IMR-90 (cell line): ENCODE measurements around the gene PSG4. TPM values are rescaled to one million over a fixed set of nuclear protein-coding genes. Genes with fewer than 3 reads are reported as not detected.
A peak's percentile ranks its signal among the peaks of the same experiment; 100 is the strongest.
"Not testable (repeated sequence)": the region's sequence is repeated elsewhere in the genome, so short reads cannot be mapped to it uniquely, and the experiment has no call there.

Source experiments
- ATAC-seq: fragments of 200-7000 bp; cut with Tn5 transposase; 2 replicates; pipeline ENCODE4 v1.9.1; 2020; ENCODE audit warnings: low read depth, mild to moderate bottlenecking, moderate library complexity
- BruUV-seq: library from RNA; stranded (reverse); fragments of 400-500 nt; replicated peaks from 2 replicates; lab custom pipeline; 2021; lab: Mats Ljungman, UMichigan
- CTCF ChIA-PET: fragments of 300-600 bp; formaldehyde crosslinking; extraction: SDS; loops from one replicate; lab custom pipeline; 2021; ENCODE audit warnings: antibody characterized with exemption; lab: Yijun Ruan, JAX
- POLR2A ChIA-PET: fragments of 300-600 bp; sonication (Branson Sonifier 250); formaldehyde crosslinking; loops from one replicate; lab custom pipeline; 2022; ENCODE audit warnings: antibody characterized with exemption; ENCODE audit not compliant: unreplicated experiment; lab: Charles Lee
- DNase-seq: peaks from one replicate; pipeline ENCODE4 v3.0.0; 2013
- H2AFZ ChIP-seq: replicated peaks from 2 replicates; pipeline ENCODE3; 2013; ENCODE audit warnings: low read length, mild to moderate bottlenecking; ENCODE audit not compliant: poor library complexity
- H2AK5ac ChIP-seq: 2 replicates; pipeline ENCODE4 v1.6.1; 2013; ENCODE audit warnings: low read depth, low read length, inconsistent platforms
- H2AK9ac ChIP-seq: replicated peaks from 2 replicates; pipeline ENCODE3; 2013; ENCODE audit warnings: mild to moderate bottlenecking, low read depth, low read length, moderate library complexity; ENCODE audit not compliant: poor library complexity
- H2BK120ac ChIP-seq: 2 replicates; pipeline ENCODE4 v1.6.1; 2013; ENCODE audit warnings: low read depth, low read length, inconsistent platforms
- H2BK15ac ChIP-seq: 3 replicates; pipeline ENCODE4 v1.6.1; 2013; ENCODE audit warnings: low read depth, low read length, inconsistent platforms
- H2BK20ac ChIP-seq: 2 replicates; pipeline ENCODE4 v1.6.1; 2013; ENCODE audit warnings: low read depth, mild to moderate bottlenecking, inconsistent platforms, low read length, moderate library complexity
- H2BK5ac ChIP-seq: 2 replicates; pipeline ENCODE4 v1.6.1; 2013; ENCODE audit warnings: mild to moderate bottlenecking, low read depth, low read length, inconsistent platforms; ENCODE audit not compliant: poor library complexity, severe bottlenecking
- H3K14ac ChIP-seq: replicated peaks from 2 replicates; pipeline ENCODE4 v1.6.1; 2013; ENCODE audit warnings: low read depth, low read length, inconsistent platforms
- H3K18ac ChIP-seq: 2 replicates; pipeline ENCODE4 v1.6.1; 2013; ENCODE audit warnings: low read depth, low read length, control low read depth
- H3K23ac ChIP-seq: 2 replicates; pipeline ENCODE4 v1.6.1; 2013; ENCODE audit warnings: low read depth, low read length, inconsistent platforms
- H3K27ac ChIP-seq: 2 replicates; pipeline ENCODE4 v1.5.1; 2013; ENCODE audit warnings: mild to moderate bottlenecking, control low read depth, low read length; ENCODE audit not compliant: insufficient read depth
- H3K27me3 ChIP-seq: 2 replicates; pipeline ENCODE4 v1.6.1; 2013; ENCODE audit warnings: low read length; ENCODE audit not compliant: control insufficient read depth, insufficient read depth
- H3K36me3 ChIP-seq: 2 replicates; pipeline ENCODE4 v1.6.1; 2013; ENCODE audit warnings: low read length, mixed read lengths; ENCODE audit not compliant: control insufficient read depth, insufficient read depth
- H3K4ac ChIP-seq: 2 replicates; pipeline ENCODE4 v1.6.1; 2013; ENCODE audit warnings: low read depth, low read length, inconsistent platforms
- H3K4me1 ChIP-seq: 2 replicates; pipeline ENCODE4 v1.6.1; 2013; ENCODE audit warnings: low read length, mixed read lengths; ENCODE audit not compliant: control insufficient read depth, insufficient read depth
- H3K4me2 ChIP-seq: 2 replicates; pipeline ENCODE4 v1.6.1; 2013; ENCODE audit warnings: low read depth, mild to moderate bottlenecking, control low read depth, low read length, moderate library complexity
- H3K4me3 ChIP-seq: 2 replicates; pipeline ENCODE4 v1.5.1; 2013; ENCODE audit warnings: low read depth, mild to moderate bottlenecking, control low read depth, low read length, moderate library complexity; ENCODE audit not compliant: insufficient read depth
- H3K56ac ChIP-seq: 2 replicates; pipeline ENCODE4 v1.6.1; 2013; ENCODE audit warnings: low read length, inconsistent platforms; ENCODE audit not compliant: insufficient read depth; ENCODE audit errors: extremely low read depth
- H3K79me1 ChIP-seq, 2 experiments: 2 replicates each; pipeline ENCODE4 v1.6.1; 2013; ENCODE audit warnings: low read length in 2 of 2, inconsistent platforms in 1 of 2, low read depth in 1 of 2
- H3K9ac ChIP-seq: 2 replicates; pipeline ENCODE4 v1.6.1; 2013; ENCODE audit warnings: low read depth, low read length, control low read depth
- H3K9me1 ChIP-seq: 2 replicates; pipeline ENCODE4 v1.6.1; 2013; ENCODE audit warnings: low read length, inconsistent platforms; ENCODE audit not compliant: insufficient read depth
- H3K9me3 ChIP-seq: 2 replicates; pipeline ENCODE4 v1.6.1; 2013; ENCODE audit warnings: low read length; ENCODE audit not compliant: control insufficient read depth, insufficient read depth
- H4K20me1 ChIP-seq: 2 replicates; pipeline ENCODE4 v1.6.1; 2013; ENCODE audit warnings: low read length, inconsistent platforms; ENCODE audit not compliant: insufficient read depth
- H4K5ac ChIP-seq: 2 replicates; pipeline ENCODE4 v1.6.1; 2013; ENCODE audit warnings: mild to moderate bottlenecking, low read depth, low read length, control low read depth
- H4K8ac ChIP-seq, 2 experiments: 2 replicates each; pipeline ENCODE4 v1.6.1; 2013; ENCODE audit warnings: low read depth in 2 of 2, low read length in 2 of 2, control low read depth in 1 of 2, inconsistent platforms in 1 of 2
- H4K91ac ChIP-seq: 2 replicates; pipeline ENCODE4 v1.6.1; 2013; ENCODE audit warnings: low read depth, low read length, inconsistent platforms; ENCODE audit not compliant: insufficient read depth
- CEBPB ChIP-seq: IDR thresholded peaks from 2 replicates; pipeline ENCODE4 v1.6.1; 2012; ENCODE audit warnings: low read depth, low read length, improper control_type of control experiment
- FOS ChIP-seq: fragments of 150-350 bp; IDR thresholded peaks from 2 replicates; pipeline ENCODE4 v1.6.1; 2016; ENCODE audit warnings: low read depth, low read length
- MAZ ChIP-seq: IDR thresholded peaks from 2 replicates; pipeline ENCODE4 v1.6.1; 2012; ENCODE audit warnings: low read depth, mild to moderate bottlenecking, low read length, improper control_type of control experiment, moderate library complexity, borderline replicate concordance
- MXI1 ChIP-seq: IDR thresholded peaks from 2 replicates; pipeline ENCODE4 v1.6.1; 2012; ENCODE audit warnings: low read depth, mild to moderate bottlenecking, low read length, moderate library complexity, borderline replicate concordance
- RCOR1 ChIP-seq: IDR thresholded peaks from 2 replicates; pipeline ENCODE4 v1.6.1; 2012; ENCODE audit warnings: mild to moderate bottlenecking, low read length, improper control_type of control experiment; ENCODE audit not compliant: insufficient replicate concordance
- USF2 ChIP-seq: fragments of 150-350 bp; IDR thresholded peaks from 2 replicates; pipeline ENCODE4 v1.6.1; 2017; ENCODE audit warnings: mild to moderate bottlenecking, antibody characterized with exemption, low read length, low read depth
- WGBS, 2 experiments: methylation state at CpG; one replicate each; pipeline versions ENCODE4 v1.1.5 to v1.1.7; 2013; ENCODE audit warnings: missing lambda C conversion rate in 2 of 2; ENCODE audit not compliant: insufficient read length in 1 of 2; ENCODE audit errors: extremely low coverage in 2 of 2; 5-methylcytosine and 5-hydroxymethylcytosine counted together
- dilution Hi-C: fragments of 300-500 bp; cut with HindIII; formaldehyde crosslinking; loops from one replicate; pipeline ENCODE4 v1.14.3; 2018; ENCODE audit warnings: low sequenced_read_pairs; ENCODE audit not compliant: unreplicated experiment
- in situ Hi-C: fragments of 300-500 bp; cut with MboI; formaldehyde crosslinking; loops from 3 replicates; pipeline ENCODE4 v1.14.3; 2019; ENCODE audit warnings: low sequenced_read_pairs, inconsistent platforms, mixed read lengths
- intact Hi-C: fragments of 100-400 bp; cut with micrococcal nuclease; formaldehyde crosslinking; loops from 2 replicates; pipeline ENCODE4 v1.10.0; 2022
- polyA plus RNA-seq, 3 experiments: library from polyadenylated mRNA; depleted of rRNA; stranded (reverse); fragments of >200 nt; gene quantifications; 2 replicates each; pipeline ENCODE4 v1.2.3, GENCODE V29; 2012; ENCODE audit warnings: low replicate concordance in 1 of 3
- total RNA-seq: library from RNA; depleted of rRNA; stranded (reverse); fragments of >200 nt; gene quantifications from 2 replicates; pipeline ENCODE4 v1.2.3, GENCODE V29; 2012

Gene PSG4
- total and polyA plus RNA-seq, 2 of the 4 experiments (the other 2 are of a cell fraction), result 106 to 223 TPM

GRCh38 chr19:43152214-43152613 is 53.2 kb downstream of the PSG4 start:
- Histone ChIP-seq H3K27me3 (no peaks in the 10 kb centered on the region), H2AK5ac (peak overlapping the region; percentile 64; the same call in 1 of the 2 replicates), H3K36me3 (no peaks in the 10 kb centered on the region), H3K4ac (peak overlapping the region; percentile 85), H3K9me1 (0 out of 2 replicates have a peak, but pooled peaks cover 6% of the 10 kb centered on the region), H3K9ac (no peak overlapping the region), H3K14ac (no peak overlapping the region), H2AFZ (no peak overlapping the region), H4K91ac (peak overlapping the region; percentile 66; the same call in 1 of the 2 replicates), H3K4me1 (peaks cover 6% of the 10 kb centered on the region), H3K79me1 (peaks cover 0 to 4% of the 10 kb centered on the region in 2 experiments; a peak in 1 of 4 replicates), H4K20me1 (no peaks in the 10 kb centered on the region), H2BK15ac (peak overlapping the region; percentile 95; the same call in 1 of the 3 replicates), H3K27ac (no peak overlapping the region), H3K4me3 (no peak overlapping the region), H3K56ac (no peak overlapping the region), H2AK9ac (peak overlapping the region; percentile 65), H4K8ac (peak overlapping the region in 1 of 2 experiments; percentile 22), H4K5ac (peak overlapping the region; percentile 48; the same call in 1 of the 2 replicates), H2BK120ac (peak overlapping the region; percentile 79), H3K9me3 (0 out of 2 replicates have a peak, but pooled peaks cover 2% of the 10 kb centered on the region), H3K23ac (no peak overlapping the region), H2BK5ac (no peak overlapping the region), H2BK20ac (peak overlapping the region; percentile 92), H3K4me2 (no peak overlapping the region), H3K18ac (peak overlapping the region; percentile 4; the same call in 1 of the 2 replicates)
- no peak for ATAC-seq
- CTCF ChIA-PET, result no interaction called here
- peak; percentile 41 for DNase-seq
- POLR2A ChIA-PET, result no interaction called here
- in situ Hi-C loops (no loop called here), dilution Hi-C loops (no loop called here), intact Hi-C loops (no loop called here)
- BruUV-seq, result no TSS peak
- TF ChIP-seq CEBPB, result peak; percentile 78
- no peak for TF ChIP-seq FOS
- TF ChIP-seq MAZ, result no peak
- no peak for TF ChIP-seq MXI1
- TF ChIP-seq RCOR1, result no peak
- TF ChIP-seq USF2, result no peak
- 92% methylated on average over 2 of the region's 4 CpGs; no CpG with 5 or more reads in 1 of the 2 experiments for WGBS, 2 experiments

GRCh38 chr19:43149788-43150187 is 55.6 kb downstream of the PSG4 start:
- BruUV-seq, H2BK15ac ChIP-seq, H2AFZ ChIP-seq, in situ Hi-C loops, H3K4me1 ChIP-seq, H3K23ac ChIP-seq, dilution Hi-C loops, H3K27me3 ChIP-seq, H4K20me1 ChIP-seq, H3K14ac ChIP-seq, H3K9me3 ChIP-seq, H3K9me1 ChIP-seq, H3K4me3 ChIP-seq, CTCF ChIA-PET, H3K27ac ChIP-seq, H3K4me2 ChIP-seq, H3K79me1 ChIP-seq, POLR2A ChIA-PET, H3K9ac ChIP-seq, H2AK9ac ChIP-seq, H3K36me3 ChIP-seq: not testable (repeated sequence)
- Histone ChIP-seq H2BK120ac (peak overlapping the region; percentile 98), H3K18ac (peak overlapping the region; percentile 49; the same call in 1 of the 2 replicates), H4K8ac (peak overlapping the region in 1 of 2 experiments; percentile 86; a peak in 2 of 4 replicates), H3K4ac (peak overlapping the region; percentile 11; the same call in 1 of the 2 replicates), H2BK5ac (peak overlapping the region; percentile 96), H2AK5ac (0 out of 2 replicates have a peak overlapping the region, but pooled peaks have one; percentile 66), H4K91ac (peak overlapping the region; percentile 49; the same call in 1 of the 2 replicates), H4K5ac (peak overlapping the region; percentile 45; the same call in 1 of the 2 replicates), H2BK20ac (peak overlapping the region; percentile 6; the same call in 1 of the 2 replicates), H3K56ac (peak overlapping the region; percentile 22; the same call in 1 of the 2 replicates)
- intact Hi-C loops, result loop anchor here (5.0 kb wide), 1 partner anchor 33 kb away; no protein-coding TSS in a partner anchor
- ATAC-seq, result peak; percentile 37
- WGBS, 2 experiments, result no CpG with 5 or more reads among the region's 7 CpGs
- DNase-seq, result peak; percentile 91
